ENCODE results near the gene KRTAP4-7.
"Not testable (repeated sequence)": the region's sequence is repeated elsewhere in the genome, so short reads cannot be mapped to it uniquely, and the experiment has no call there.

KRTAP4-7 gene

DNA sequence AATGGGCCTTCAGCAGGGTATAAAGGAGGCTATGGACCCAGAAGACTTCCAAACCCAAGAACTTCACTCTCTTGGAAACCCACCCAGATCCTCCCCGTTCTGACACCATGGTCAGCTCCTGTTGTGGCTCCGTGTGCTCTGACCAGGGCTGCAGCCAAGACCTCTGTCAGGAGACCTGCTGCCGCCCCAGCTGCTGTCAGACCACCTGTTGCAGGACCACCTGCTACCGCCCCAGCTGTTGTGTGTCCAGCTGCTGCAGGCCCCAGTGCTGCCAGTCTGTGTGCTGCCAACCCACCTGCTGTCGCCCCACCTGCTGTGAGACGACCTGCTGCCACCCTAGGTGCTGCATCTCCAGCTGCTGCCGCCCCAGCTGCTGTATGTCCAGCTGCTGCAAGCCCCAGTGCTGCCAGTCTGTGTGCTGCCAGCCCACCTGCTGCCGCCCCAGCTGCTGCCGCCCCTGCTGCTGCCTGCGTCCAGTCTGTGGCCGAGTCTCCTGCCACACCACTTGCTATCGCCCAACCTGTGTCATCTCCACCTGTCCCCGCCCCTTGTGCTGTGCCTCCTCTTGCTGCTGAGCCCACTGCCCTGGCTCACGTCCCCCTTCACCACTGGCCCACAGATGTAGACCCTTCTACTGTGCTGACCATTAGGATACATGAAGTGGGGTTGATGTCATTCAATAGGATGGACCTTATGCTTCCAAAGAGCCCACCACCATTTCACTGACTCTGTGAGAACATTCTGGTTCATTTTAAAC, at the start of gene KRTAP4-7:
KRTAP4-7 (plus strand) TSS at position 51 of the 757 bp plus-strand sequence; CDS start at position 108, 57 bp downstream.
- not testable (repeated sequence) for DNase-seq

- DNase-seq = not testable (repeated sequence)
Measured at GRCh38 chr17:41034346-41034935, 49.5 kb upstream of the KRTAP4-7 start, which contains the start of gene KRTAP1-3. TSS of gene KRTAP1-3 (minus strand) at chr17:41034874. CDS start at chr17:41034821, 53 bp downstream.

DNA sequence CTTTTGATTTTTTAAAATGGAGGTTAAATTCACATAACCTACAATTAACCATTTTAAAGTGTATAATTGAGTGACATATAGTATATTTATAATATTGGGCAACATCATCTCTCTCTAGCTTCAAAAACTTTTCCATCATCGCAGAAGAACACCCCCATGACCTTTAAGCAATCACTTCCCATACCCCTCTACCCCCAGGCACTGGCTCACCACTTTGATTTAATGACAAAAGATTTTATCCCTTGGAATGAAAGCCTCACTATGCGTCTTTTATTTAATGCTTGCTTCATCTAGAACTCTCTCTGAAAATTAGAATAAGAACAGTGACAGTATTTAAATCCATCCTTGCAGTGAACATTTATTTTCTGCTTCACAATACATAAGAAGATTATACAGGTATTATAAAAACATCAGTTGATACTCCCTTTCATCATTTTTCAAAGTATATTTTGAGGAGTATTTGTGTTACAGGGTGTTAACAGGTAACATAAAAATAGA, 46.0 kb upstream of the KRTAP4-7 start:
- DNase-seq = no peak

GRCh38 chr17:41040783-41041571, 43.0 kb upstream of the KRTAP4-7 start, which contains the start of gene KRTAP1-1:
TSS of gene KRTAP1-1 (minus strand) at chr17:41041450. CDS start at chr17:41041397, 53 bp downstream.
- DNase-seq = not testable (repeated sequence)

DNA sequence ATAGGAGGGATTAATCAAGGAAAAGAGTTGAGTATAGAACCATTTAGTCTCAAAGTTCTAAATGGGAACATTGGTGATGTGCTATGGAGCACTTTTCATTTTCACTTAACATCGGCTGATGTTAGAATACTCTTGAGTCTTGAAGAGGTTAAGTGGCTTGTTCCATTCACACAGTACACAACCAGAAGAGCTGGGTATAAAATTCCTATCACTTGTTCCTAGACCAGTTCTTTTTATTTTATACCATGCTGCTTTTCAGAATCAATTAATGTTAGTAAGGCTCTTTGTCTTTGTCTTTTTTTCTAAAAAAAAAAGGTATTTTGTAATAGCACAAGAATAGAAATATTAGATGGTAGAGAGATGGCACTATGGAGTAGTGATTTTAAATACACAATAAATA, 41.0 kb upstream of the KRTAP4-7 start:
- DNase-seq = no peak

DNA sequence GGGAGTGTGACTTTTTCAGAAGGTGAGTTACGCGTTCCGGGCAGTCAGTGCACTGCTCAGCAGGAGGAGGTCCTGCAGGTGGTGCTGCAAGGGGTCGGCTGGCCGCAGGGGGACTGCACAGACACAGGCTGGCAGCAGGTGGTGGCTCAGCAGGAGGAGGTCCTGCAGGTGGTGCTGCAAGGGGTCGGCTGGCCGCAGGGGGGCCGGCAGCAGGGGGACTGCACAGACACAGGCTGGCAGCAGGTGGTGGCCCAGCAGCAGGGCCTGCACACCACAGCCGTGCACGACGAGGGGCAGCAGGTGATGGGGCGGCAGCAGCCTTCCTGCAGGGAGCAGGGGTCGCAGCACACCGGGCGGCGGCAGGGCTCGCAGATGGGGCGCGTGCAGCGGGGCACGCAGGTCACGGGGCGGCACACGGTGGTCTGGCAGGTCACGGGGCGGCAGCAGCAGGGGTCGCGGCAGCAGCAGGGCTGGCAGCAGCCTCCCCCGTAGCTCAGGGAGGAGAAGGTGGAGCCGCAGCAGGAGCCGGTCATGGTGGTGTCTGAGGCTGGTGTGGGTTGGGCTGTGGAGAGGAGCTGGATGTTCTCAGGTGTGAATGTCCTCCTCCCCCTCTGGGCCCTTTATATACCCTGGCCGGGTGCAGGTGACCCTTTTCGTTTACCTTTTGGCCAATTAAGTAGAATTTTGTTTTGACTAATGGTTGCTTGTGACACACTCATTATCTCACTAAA, 37.0 kb upstream of the KRTAP4-7 start, which contains the start of gene KRTAP2-1:
KRTAP2-1 (minus strand) TSS at position 582 of the 731 bp plus-strand sequence; CDS start at position 533, 49 bp downstream.
- not testable (repeated sequence) for DNase-seq

- no peak for DNase-seq
Measured at GRCh38 chr17:41048441-41048840, 35.5 kb upstream of the KRTAP4-7 start.

- DNase-seq = no peak
Measured at GRCh38 chr17:41049110-41049509, 34.8 kb upstream of the KRTAP4-7 start.

GRCh38 chr17:41052566-41052965, 31.4 kb upstream of the KRTAP4-7 start:
- DNase-seq = no peak

- DNase-seq = no peak
Measured at GRCh38 chr17:41054025-41054424, 29.9 kb upstream of the KRTAP4-7 start.

DNA sequence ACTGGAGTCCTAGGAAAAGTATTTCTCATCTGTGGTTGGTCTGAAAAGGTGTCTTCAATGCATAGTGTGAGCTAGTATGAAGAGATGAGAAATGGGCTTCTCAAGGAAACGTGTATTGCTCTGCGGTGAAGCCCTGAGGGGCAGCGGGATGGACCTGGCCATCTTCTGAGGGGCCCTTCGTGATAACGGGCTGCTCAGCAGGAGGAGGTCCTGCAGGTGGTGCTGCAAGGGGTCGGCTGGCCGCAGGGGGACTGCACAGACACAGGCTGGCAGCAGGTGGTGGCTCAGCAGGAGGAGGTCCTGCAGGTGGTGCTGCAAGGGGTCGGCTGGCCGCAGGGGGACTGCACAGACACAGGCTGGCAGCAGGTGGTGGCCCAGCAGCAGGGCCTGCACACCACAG, 29.4 kb upstream of the KRTAP4-7 start:
- not testable (repeated sequence) for DNase-seq

GRCh38 chr17:41055130-41055529, 28.8 kb upstream of the KRTAP4-7 start, which contains the start of gene KRTAP2-2:
TSS of gene KRTAP2-2 (minus strand) at chr17:41055230. CDS start at chr17:41055211, 19 bp downstream.
- DNase-seq = not testable (repeated sequence)

DNA sequence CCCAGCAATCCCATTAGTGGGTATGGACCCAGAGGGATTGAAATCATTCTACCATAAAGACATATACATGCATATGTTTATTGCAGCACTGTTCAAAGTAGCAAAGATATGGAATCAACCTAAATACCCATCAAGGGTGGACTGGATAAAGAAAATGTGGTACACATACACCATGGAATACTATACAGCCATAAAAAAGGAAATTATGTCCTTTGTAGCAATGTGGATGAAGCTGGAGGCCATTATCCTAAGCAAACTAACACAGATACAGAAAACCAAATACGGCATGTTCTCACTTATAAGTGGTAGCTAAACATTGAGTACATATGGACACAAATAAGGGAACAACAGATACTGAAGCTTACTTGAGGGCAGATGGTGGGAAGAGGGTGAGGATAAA, 26.4 kb upstream of the KRTAP4-7 start:
- no peak for DNase-seq

DNA sequence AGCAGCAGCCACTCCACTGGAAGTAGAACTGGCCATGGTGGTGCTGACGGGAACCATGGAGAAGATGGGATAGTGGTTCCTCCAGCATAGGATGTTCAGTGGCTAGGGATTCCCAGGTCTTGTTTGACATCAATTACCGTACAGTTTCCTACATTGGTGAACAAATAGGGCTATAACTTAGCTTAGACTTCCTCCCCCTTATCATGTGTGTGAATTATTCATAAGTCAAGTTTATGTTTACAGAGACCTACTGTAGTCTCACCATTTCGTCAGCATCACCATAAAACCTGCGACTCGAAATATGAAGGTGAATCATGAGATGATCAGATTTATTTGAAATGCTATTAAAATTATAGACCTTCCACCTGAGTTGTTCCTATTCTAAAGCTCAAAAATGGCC, 25.2 kb upstream of the KRTAP4-7 start:
- no peak for DNase-seq

DNA sequence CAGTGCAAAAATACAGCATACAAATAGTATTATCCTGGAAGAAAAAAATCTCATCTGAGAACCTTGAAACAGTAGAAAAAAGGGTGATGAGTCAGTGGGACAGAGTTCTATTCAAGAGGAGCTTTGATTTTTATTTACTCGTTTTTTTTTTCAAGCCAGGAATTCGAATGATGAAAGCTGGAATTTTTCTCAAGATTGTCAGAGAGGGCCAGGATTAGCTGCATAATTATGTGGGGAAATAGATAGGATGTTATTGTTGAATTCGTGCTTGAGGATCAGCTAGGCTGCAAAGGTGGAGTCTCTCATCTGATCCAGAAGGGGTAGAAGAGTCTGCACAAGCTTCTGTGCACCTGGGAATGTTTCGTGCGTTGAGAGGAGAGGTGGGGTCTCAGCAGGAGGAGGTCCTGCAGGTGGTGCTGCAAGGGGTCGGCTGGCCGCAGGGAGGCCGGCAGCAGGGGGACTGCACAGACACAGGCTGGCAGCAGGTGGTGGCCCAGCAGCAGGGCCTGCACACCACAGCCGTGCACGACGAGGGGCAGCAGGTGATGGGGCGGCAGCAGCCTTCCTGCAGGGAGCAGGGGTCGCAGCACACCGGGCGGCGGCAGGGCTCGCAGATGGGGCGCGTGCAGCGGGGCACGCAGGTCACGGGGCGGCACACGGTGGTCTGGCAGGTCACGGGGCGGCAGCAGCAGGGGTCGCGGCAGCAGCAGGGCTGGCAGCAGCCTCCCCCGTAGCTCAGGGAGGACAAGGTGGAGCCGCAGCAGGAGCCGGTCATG, 24.5 kb upstream of the KRTAP4-7 start:
- DNase-seq = not testable (repeated sequence)

DNA sequence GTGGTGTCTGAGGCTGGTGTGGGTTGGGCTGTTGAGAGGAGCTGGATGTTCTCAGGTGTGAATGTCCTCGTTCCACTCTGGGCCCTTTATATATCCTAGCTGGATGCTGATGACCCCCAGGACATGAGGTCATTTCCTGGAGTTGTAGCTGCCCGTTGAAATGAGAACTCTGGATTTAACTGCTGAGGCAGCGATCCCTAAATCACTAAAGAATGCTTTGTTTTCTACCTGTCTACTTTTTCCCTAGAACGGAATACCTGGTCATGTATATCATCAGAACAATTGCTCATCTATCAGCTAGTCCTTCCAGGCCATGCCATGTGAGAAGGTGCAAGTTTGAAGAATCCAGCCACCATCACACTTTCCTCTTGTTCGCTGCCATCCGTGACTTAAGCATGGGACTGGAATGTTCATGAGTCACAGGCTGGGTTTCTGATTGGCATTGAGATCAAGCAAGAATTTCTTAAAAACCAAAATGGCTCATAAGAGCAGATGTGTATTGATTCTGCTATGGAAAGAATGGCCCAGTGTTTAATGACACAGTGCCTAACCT, 23.8 kb upstream of the KRTAP4-7 start, which contains the start of gene KRTAP2-3:
KRTAP2-3 (minus strand) TSS at position 63 of the 553 bp plus-strand sequence. CDS start 64 bp downstream, outside the sequence.
- no peak for DNase-seq

DNA sequence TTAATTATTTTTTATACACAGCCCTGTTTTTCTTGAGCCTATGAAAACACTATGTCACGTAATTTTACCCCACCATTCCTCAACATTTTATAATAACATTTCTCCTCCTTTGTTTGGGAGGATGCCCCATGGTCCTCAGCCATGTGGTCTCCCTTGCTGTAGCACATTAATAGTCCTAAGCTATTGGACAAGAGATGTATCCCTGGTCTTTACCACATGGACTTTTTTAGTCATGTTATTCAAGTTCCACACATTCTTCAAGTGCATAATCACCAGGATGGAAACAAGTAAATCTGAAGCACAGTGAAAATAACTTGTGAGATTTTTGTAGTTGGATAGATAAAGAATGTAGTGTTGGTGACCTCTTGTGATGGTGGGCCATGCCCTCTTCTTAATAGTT, 22.0 kb upstream of the KRTAP4-7 start:
- no peak for DNase-seq

DNA sequence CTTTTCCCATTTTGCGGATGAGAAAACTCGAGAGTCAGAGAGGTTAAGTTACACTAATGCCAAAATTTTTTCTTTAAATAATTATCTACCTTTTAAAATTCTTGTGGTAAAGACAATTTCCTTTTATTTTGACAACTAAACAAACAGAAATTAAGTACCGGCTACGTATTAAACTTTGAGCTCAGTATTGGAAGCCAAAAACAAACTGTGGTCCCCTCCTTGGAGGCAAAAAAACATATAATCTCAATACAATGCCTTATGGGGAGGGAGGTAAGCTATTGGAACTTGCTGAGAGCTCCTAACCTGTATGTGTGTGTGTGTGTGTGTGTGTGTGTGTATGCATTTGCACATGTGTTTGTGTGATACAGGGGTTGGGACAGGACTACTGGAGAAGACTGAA, 20.5 kb upstream of the KRTAP4-7 start:
- no peak for DNase-seq

- DNase-seq = no peak
Measured at GRCh38 chr17:41064301-41064700, 19.6 kb upstream of the KRTAP4-7 start.

DNA sequence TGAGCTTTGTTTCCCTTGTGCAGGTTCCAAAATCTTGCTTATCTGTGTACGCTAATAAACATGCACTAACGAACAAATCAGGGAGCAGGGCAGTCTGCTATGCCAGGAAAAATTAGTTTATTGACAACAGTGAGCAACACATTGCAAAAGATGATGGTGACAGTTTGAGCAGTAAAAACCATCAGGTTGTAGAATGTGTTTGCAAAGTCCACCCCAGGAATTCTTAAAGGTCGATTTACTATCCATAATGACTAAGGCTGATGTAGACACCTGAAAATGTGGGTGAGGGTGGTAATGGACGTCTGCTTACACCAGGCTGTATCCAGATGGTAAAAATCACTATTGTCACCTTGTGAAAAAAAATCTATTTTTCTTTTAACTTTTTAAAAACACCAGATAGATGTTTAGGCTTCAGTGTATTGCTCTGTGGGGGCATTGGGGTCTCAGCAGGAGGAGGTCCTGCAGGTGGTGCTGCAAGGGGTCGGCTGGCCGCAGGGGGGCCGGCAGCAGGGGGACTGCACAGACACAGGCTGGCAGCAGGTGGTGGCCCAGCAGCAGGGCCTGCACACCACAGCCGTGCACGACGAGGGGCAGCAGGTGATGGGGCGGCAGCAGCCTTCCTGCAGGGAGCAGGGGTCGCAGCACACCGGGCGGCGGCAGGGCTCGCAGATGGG, 18.8 kb upstream of the KRTAP4-7 start:
- not testable (repeated sequence) for DNase-seq

Data from inflammatory macrophage treated with lipopolysaccharide for 1 hour (primary cell).